HG03045 (cell line): ENCODE data around the gene KCNJ16.

Experiments
- ATAC-seq: cut with Tn5 transposase; IDR thresholded peaks from one replicate; pipeline ENCODE4 v1.9.1; 2021; ENCODE audit warnings: mild to moderate bottlenecking, moderate library complexity; ENCODE audit not compliant: unreplicated experiment

The KCNJ16 gene

DNA sequence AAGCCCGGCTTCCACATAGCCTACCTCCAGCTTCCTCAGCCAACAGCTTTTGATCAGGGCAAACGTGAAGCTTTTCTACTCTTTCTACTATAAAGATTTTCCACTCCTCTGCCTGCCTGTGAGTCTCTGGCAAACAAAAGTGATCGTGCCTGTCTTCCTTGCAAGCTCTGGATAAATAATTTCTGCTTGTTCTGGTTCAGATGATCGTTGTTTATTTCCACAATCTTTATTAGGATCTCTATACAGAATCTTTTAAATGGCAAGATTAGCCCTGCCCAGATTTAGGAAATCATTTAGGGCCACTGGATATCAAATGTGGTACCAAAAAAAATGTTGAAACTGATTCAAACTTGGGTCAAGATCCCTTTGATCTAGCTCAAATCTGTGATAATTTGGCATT, 20.4 kb downstream of the KCNJ16 start:
- no peak for ATAC-seq

DNA sequence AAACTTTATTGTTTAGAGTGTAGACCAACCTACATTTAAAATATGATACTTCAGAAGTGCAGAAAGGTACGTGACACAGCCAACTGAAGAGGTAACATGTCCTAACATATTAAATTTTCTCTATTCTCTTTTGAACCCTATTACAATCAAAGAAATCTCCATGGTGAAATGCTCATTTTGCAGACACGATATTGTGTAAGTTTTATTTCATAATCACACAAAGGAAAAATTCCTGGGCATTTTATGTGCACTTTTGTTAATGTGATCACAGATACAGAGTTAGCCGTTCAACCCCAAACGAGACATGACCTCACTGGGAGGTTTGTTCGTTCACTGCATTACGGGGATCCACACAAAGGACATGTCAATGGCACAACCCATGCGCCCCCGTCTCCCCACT, 21.8 kb downstream of the KCNJ16 start:
- ATAC-seq: no peak

DNA sequence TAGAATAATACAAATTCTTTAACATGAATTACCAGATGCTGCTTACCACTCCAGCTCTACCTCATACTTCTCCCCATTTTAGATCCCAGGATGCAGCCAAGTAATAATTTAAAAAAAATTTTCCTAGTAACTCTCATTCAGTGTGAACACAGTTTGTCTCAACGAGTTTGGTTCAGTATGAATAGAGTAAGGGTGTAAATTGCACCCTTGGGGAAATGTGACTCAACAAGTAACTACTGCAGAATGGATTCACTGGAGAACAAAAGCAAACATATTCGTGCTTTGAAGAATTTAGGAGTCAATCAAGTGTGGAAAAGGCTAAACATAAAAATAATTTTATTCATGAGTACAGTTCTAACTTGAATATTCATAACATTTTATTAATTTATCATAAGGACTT, 23.0 kb downstream of the KCNJ16 start:
- no peak for ATAC-seq

DNA sequence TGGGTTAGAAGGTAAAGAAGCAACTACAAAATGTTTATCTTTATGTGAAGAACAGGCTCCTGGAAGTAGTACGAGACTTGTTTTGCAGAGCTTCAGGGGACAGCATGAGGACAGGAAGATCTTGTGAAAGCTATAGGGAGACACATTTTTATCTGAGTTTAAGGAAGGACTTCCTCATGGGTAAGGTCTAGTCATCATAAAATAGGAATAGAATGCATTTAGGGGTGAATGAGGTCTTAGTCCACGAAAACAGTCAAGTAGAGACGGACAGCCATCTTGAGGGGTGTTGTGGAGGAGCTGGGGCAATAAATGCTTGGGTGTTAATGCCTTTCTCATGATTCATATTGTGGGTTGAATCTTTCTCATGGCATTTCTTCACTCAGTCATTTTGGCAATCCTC, 24.3 kb downstream of the KCNJ16 start:
- ATAC-seq: no peak

- no peak for ATAC-seq
Measured at GRCh38 chr17:70099884-70100283, 24.9 kb downstream of the KCNJ16 start.

DNA sequence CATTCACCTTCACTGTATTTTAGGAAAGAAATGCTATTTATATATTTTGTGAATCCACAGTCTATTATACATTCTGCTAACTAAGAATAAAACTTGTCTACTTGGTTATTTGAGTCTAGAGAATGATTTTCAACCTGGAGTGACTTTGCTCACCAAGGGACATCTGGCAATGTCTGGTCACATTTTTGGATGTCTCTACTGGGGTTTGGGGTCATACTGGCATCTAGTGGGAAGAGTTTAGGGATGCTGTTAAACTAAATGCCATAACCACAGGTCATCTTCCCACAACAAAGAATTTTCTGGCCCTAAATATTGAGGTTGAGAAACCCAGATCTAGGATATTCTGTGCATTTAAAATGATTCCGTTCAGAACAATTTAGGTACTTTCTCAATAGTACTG, 26.0 kb downstream of the KCNJ16 start:
- ATAC-seq: no peak

DNA sequence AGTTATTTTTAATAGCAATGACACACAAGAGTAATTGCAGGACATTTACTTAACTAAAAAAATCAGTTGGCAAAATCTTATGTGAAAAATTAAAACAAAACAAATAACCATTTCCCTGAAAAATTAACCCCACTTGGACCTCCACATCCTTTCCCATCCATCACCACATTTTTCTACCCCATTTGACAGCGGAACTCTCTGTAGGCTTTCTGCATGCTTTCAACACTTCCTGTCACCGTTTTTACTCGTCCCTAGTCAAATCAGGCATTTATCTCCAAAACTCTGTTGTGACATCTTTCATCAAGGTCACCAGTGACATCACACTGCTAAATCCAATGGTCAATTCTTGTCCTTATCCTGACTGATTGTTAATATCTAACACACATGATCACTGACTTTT, 27.5 kb downstream of the KCNJ16 start:
- no peak for ATAC-seq

DNA sequence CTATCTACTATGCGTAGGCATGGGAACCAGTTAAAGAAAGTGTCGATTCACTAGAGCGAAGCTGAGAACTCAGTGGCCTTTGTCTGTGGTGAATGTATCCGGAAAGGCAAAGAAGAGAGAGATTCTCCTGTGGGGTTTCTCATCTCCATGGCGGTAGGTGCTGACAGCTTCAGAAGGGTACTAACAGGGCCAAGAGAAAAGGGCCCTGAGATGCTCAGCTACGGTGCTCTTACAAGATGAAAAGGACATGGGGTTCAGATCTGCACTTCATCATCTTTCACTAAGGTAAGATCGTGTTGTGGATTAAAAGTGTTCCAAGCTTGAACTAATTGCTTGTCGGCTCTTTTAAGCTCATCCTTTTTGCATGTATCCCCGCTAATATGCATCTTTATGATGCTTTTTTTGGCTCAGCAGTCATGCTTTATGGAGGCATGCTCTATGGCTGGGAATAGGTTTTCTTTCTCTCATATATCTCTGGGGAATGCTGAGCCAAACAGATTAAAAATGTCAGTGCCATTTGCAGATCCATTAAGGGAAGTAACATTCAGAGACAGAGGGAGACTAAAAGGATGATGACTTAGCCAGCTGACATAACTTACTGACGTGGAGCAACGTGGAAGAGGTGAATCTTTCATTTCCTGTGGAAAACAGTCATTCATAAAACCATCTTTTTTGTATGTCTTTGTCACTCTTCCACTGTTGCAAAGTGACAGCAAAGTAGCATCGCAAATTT, 29.9 kb downstream of the KCNJ16 start:
- ATAC-seq: no peak

- ATAC-seq: no peak
Measured at GRCh38 chr17:70105641-70106040, 30.6 kb downstream of the KCNJ16 start.

GRCh38 chr17:70106551-70106950, 31.5 kb downstream of the KCNJ16 start:
- no peak for ATAC-seq

DNA sequence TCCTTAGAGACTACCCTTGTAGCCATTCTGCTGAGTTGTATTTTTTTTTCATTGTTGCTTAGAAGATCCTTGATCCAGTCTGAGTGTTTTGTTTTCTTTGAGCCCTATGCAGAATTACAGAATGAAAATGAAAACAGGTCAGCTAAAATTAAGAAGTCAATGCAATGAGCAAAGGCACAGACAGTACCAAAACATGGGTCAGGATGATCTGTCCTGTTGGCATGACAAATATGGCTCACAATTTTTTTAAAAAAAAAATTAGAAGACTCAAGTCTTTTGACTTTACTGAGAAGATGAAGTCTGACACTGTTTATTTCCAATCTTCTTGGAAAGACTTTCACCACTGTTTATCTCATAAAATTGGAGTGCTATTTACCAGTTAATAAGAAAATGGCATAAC, 32.4 kb downstream of the KCNJ16 start:
- ATAC-seq: no peak

GRCh38 chr17:70107904-70108565, 33.0 kb downstream of the KCNJ16 start:
- no peak for ATAC-seq

- ATAC-seq: no peak
Measured at GRCh38 chr17:70109497-70109896, 34.5 kb downstream of the KCNJ16 start.

DNA sequence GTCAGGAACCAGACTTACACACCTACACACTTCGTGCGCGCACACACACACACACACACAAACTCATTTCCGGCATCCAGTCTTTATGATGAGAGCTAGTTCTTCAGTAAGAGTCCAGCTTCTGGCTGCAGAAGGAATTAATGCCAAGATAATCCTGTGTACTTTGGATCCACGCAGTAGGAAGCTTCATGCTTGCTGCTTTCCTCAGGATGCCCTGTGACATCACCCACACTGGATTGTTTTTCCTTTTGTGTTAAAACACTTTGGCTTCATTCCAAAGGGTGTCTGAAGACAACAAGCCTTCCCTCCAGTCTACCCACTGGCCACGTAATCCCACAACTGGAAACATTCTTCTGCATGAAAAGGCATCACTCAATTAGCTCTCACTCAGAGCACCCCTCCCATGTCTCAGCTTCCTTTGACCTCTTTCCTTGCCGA, 35.4 kb downstream of the KCNJ16 start:
- ATAC-seq: no peak

- ATAC-seq: no peak
Measured at GRCh38 chr17:70111201-70111600, 36.2 kb downstream of the KCNJ16 start.

- ATAC-seq: no peak
Measured at GRCh38 chr17:70114405-70114804, 39.4 kb downstream of the KCNJ16 start.

- no peak for ATAC-seq
Measured at GRCh38 chr17:70115126-70115525, 40.1 kb downstream of the KCNJ16 start.

DNA sequence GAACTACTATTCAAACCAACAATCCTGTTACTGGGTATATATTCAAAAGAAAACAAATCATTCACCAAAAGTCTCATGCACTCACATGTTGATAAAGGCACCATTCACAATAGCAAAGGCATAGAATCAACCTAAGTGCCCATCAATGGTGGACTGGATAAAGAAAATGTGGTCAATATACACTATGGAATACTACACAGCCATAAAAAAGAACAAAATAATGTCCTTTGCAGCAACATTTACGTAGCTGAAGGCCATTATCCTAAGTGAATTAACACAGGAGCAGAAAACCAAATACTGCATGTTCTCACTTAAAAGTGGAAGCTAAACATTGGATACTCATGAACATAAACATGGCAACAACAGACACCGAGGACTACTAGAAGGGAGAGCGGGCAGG, 41.9 kb downstream of the KCNJ16 start:
- no peak for ATAC-seq

DNA sequence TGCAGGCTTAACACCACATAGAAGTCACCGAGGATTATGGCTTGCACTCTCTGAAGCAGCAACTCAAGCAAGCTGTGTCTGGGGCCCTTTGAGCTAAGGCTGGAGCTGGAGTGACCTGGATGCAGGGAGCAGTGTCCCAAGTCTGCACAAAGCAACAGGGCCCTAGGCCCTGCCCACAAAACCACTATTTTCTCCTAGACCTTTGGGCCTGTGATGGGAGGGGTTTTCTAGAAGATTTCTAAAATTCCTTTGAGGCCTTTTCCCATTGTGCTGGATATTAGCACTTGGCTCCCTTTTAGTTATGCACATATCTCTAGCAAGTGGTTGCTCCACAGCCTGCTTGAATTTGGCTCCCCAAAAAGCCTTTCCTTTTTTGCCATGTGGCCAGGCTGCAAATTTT, 44.5 kb downstream of the KCNJ16 start:
- ATAC-seq: no peak

GRCh38 chr17:70119983-70120382, 45.0 kb downstream of the KCNJ16 start:
- ATAC-seq: no peak

DNA sequence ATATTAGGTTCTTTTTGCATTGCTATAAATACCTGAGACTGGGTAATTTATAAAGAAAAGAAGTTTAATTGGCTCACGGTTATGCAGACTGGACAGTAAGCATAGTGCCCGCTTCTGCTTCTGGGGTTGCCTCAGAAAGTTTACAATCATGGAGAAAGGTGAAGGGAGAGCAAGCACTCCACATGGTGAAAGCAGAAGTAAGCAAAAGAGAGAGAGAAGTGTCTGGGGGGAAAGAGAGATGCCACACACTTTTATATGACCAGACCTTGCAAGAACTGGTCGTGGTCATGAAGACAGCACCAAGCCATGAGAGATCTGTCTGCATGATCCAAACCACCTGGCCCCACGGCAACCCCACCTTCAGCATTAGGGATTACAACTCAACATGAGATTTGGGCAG, 45.4 kb downstream of the KCNJ16 start:
- no peak for ATAC-seq

GRCh38 chr17:70121126-70121525, 46.1 kb downstream of the KCNJ16 start:
- ATAC-seq: no peak

GRCh38 chr17:70123193-70123592, 48.2 kb downstream of the KCNJ16 start:
- ATAC-seq: no peak
